ENCODE data around the gene SSX2IP. TPM values are rescaled to one million over a fixed set of nuclear protein-coding genes. Genes with fewer than 3 reads are reported as not detected.

The SSX2IP gene
- total RNA-seq, 4 donors from 2014 or later = 1.9 to 8.0 (median 3.9) TPM

GRCh38 chr1:84620720-84621313 lies 69.4 kb downstream of the SSX2IP start:
- ATAC-seq (ENCODE audit: low FRiP score) (peak; percentile 93), DNase-seq (ENCODE audit: low spot score) (peak; percentile 65)
- peak in 1 of 3 donors; percentile 73 for TF ChIP-seq CTCF (IDR thresholded peaks at IDR 0.05)

GRCh38 chr1:84619383-84620102 lies 70.7 kb downstream of the SSX2IP start:
- peak; percentile 54 for ATAC-seq (ENCODE audit: low FRiP score)
- no peak for TF ChIP-seq CTCF (IDR thresholded peaks at IDR 0.05)
- peak; percentile 41 for DNase-seq (ENCODE audit: low spot score)

- DNase-seq (ENCODE audit: low spot score) (no peak), ATAC-seq (ENCODE audit: low FRiP score) (no peak)
- TF ChIP-seq CTCF (IDR thresholded peaks at IDR 0.05) = no peak
Measured at GRCh38 chr1:84617349-84617748, 72.9 kb downstream of the SSX2IP start.

- DNase-seq (ENCODE audit: low spot score) (no peak), ATAC-seq (ENCODE audit: low FRiP score) (no peak)
- no peak for TF ChIP-seq CTCF (IDR thresholded peaks at IDR 0.05)
Measured at GRCh38 chr1:84615790-84616189, 74.5 kb downstream of the SSX2IP start.

DNA sequence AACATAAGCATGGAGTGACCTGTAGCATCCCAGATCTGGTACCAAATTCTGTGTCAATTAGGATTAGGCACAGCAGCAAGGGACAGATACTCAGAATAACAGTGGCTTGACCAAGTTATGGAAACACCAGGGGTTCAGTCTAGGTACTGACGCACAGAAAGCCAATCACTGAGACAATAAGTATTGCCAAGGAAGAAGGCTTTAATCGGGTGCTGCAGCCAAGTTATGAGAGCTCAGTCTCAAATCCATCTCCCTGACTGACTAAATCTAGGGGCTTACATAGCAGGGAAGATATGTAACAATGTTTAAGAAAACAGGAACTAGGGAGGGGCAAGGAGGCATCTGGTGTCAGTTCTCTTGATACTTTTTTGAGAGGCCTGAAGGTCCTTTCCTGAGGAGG lies 76.4 kb downstream of the SSX2IP start:
- no peak for TF ChIP-seq CTCF (IDR thresholded peaks at IDR 0.05)
- DNase-seq (ENCODE audit: low spot score) (no peak), ATAC-seq (ENCODE audit: low FRiP score) (no peak)

DNA sequence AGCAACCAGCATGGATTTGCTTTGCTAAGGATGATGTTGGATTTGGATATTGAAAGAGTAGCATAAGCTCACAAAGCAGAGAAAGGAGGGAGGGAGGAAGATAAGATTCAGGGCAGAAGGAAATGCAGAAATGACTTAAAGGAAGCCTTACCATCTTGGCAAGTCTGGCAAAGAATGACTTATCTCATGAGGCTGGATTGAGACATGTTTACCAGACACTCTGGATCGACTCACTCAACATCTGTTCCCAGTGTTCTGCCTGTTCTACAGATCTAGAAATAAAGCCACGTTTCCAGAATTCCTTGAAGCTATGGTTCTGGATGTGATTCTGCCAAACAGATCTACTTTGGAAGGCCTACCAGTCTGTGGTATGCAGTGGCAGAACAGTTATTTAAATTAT lies 77.2 kb downstream of the SSX2IP start:
- ATAC-seq (ENCODE audit: low FRiP score) = no peak
- DNase-seq (ENCODE audit: low spot score) = no peak
- no peak for TF ChIP-seq CTCF (IDR thresholded peaks at IDR 0.05)

DNA sequence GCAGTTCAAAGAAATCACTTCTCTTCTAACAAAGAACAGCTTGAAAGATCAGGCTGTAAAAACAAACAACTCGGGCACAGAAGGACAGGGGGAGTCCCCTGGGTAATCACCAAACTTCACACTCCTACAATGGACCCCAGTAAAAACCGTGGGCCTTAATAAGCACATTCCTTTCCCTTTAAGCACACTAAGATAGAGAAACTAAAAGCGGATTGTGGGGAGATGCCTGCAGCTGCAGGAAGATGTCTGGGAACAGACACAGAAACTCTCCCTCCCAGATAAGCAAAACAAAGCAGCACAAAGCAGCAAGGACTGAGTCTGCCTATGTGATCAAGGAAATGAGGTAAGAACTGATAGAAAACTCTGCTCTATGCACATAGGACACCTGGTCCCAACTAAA lies 78.5 kb downstream of the SSX2IP start:
- no peak for ATAC-seq (ENCODE audit: low FRiP score)
- no peak for DNase-seq (ENCODE audit: low spot score)
- no peak for TF ChIP-seq CTCF (IDR thresholded peaks at IDR 0.05)

All from omental fat pad (tissue), 4 donors.